HUES48 (cell line): ENCODE data around the gene TTC28.

Experiments
- H3K27ac ChIP-seq: one replicate; pipeline ENCODE4 v1.7.0; 2013; ENCODE audit warnings: low read depth, low read length, inconsistent platforms
- H3K27me3 ChIP-seq: 2 replicates; pipeline ENCODE4 v1.6.1; 2013; ENCODE audit warnings: mild to moderate bottlenecking, low read length; ENCODE audit not compliant: control insufficient read depth, insufficient read depth
- H3K36me3 ChIP-seq: 2 replicates; pipeline ENCODE4 v1.6.1; 2013; ENCODE audit warnings: low read length; ENCODE audit not compliant: control insufficient read depth, insufficient read depth
- H3K4me1 ChIP-seq: 2 replicates; pipeline ENCODE4 v1.6.1; 2013; ENCODE audit warnings: mild to moderate bottlenecking, low read length; ENCODE audit not compliant: control insufficient read depth, insufficient read depth
- H3K4me3 ChIP-seq: 2 replicates; pipeline ENCODE4 v1.5.1; 2013; ENCODE audit warnings: mild to moderate bottlenecking, low read depth, low read length
- H3K9ac ChIP-seq: 2 replicates; pipeline ENCODE4 v1.6.1; 2013; ENCODE audit warnings: mild to moderate bottlenecking, low read depth, low read length, moderate library complexity
- H3K9me3 ChIP-seq: 2 replicates; pipeline ENCODE4 v1.6.1; 2013; ENCODE audit warnings: low read length; ENCODE audit not compliant: control insufficient read depth, insufficient read depth

The TTC28 gene

GRCh38 chr22:27962268-27963044 lies 717.2 kb downstream of the TTC28 start:
- H3K27me3 ChIP-seq: no peaks in the 10 kb centered on the region
- peaks cover 22% of the 10 kb centered on the region for H3K4me1 ChIP-seq
- no peaks in the 10 kb centered on the region for H3K36me3 ChIP-seq
- no peak overlapping the region for H3K9ac ChIP-seq
- no peak overlapping the region for H3K27ac ChIP-seq
- H3K9me3 ChIP-seq: no peaks in the 10 kb centered on the region
- no peak overlapping the region for H3K4me3 ChIP-seq

GRCh38 chr22:27961680-27962079 lies 718.0 kb downstream of the TTC28 start:
- Histone ChIP-seq H3K27ac (no peak overlapping the region), H3K36me3 (no peaks in the 10 kb centered on the region), H3K4me1 (peaks cover 22% of the 10 kb centered on the region), H3K9ac (no peak overlapping the region), H3K9me3 (no peaks in the 10 kb centered on the region), H3K27me3 (no peaks in the 10 kb centered on the region), H3K4me3 (no peak overlapping the region)

DNA sequence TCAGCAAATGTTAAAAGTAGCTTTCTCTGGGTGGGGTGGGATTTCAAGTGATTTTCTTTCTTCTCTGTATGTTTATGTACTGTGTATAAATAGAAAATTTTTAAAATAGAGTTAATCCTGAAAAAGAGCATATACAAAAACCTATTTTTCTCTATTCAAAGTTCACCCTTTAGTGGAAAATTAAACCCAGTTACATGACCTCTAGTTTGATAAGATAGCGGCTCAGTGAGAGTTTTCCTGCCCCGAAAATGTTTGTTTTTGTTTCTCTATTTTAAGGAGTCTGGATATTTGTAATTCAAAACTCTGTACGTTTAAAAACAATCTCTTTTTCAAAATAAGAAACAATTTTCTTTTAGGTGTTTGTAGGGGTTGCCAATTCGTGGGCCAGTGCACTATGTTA lies 718.5 kb downstream of the TTC28 start:
- Histone ChIP-seq H3K4me1 (peaks cover 19% of the 10 kb centered on the region), H3K27ac (no peak overlapping the region), H3K9me3 (no peaks in the 10 kb centered on the region), H3K27me3 (no peaks in the 10 kb centered on the region), H3K4me3 (no peak overlapping the region), H3K36me3 (no peaks in the 10 kb centered on the region), H3K9ac (no peak overlapping the region)

GRCh38 chr22:27959335-27960090 lies 720.1 kb downstream of the TTC28 start:
- no peak overlapping the region for H3K4me3 ChIP-seq
- H3K27ac ChIP-seq: no peak overlapping the region
- H3K27me3 ChIP-seq: no peaks in the 10 kb centered on the region
- no peak overlapping the region for H3K9ac ChIP-seq
- peaks cover 14% of the 10 kb centered on the region for H3K4me1 ChIP-seq
- no peaks in the 10 kb centered on the region for H3K9me3 ChIP-seq
- no peaks in the 10 kb centered on the region for H3K36me3 ChIP-seq

DNA sequence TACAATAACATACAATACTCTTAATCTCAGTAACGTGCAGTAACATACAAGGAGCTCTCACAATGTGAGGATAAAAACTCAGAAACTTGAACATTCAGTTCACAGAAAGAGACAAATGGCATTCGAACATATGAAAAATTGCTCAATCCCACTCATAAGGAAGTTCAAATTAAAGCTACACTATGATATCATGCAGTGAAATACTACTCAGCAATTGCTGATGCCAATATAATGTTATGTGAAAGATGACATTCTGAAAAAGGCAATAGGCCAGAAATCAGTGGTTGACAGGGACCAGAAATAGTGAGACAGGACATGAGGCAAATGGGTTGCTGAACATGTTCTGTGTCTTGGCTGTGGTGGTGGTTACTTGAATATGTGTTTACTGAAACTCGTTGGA lies 726.9 kb downstream of the TTC28 start:
- Histone ChIP-seq H3K27ac (no peak overlapping the region), H3K9me3 (no peaks in the 10 kb centered on the region), H3K4me3 (no peak overlapping the region), H3K36me3 (no peaks in the 10 kb centered on the region), H3K4me1 (no peaks in the 10 kb centered on the region), H3K9ac (no peak overlapping the region), H3K27me3 (no peaks in the 10 kb centered on the region)

- no peak overlapping the region for H3K4me3 ChIP-seq
- H3K9me3 ChIP-seq: no peaks in the 10 kb centered on the region
- H3K27ac ChIP-seq: no peak overlapping the region
- H3K36me3 ChIP-seq: no peaks in the 10 kb centered on the region
- no peaks in the 10 kb centered on the region for H3K27me3 ChIP-seq
- H3K9ac ChIP-seq: no peak overlapping the region
- H3K4me1 ChIP-seq: no peaks in the 10 kb centered on the region
Observed at GRCh38 chr22:27952091-27952490, 727.5 kb downstream of the TTC28 start.

- Histone ChIP-seq H3K27ac (no peak overlapping the region), H3K36me3 (no peaks in the 10 kb centered on the region), H3K27me3 (no peaks in the 10 kb centered on the region), H3K9ac (no peak overlapping the region), H3K4me3 (no peak overlapping the region), H3K4me1 (no peaks in the 10 kb centered on the region), H3K9me3 (no peaks in the 10 kb centered on the region)
Observed at GRCh38 chr22:27949421-27949820, 730.2 kb downstream of the TTC28 start.

- H3K27ac ChIP-seq: no peak overlapping the region
- no peaks in the 10 kb centered on the region for H3K4me1 ChIP-seq
- no peaks in the 10 kb centered on the region for H3K27me3 ChIP-seq
- H3K36me3 ChIP-seq: no peaks in the 10 kb centered on the region
- no peak overlapping the region for H3K4me3 ChIP-seq
- no peaks in the 10 kb centered on the region for H3K9me3 ChIP-seq
- no peak overlapping the region for H3K9ac ChIP-seq
Observed at GRCh38 chr22:27948569-27948968, 731.1 kb downstream of the TTC28 start.

GRCh38 chr22:27947448-27947847 lies 732.2 kb downstream of the TTC28 start:
- Histone ChIP-seq H3K27me3 (no peaks in the 10 kb centered on the region), H3K4me3 (no peak overlapping the region), H3K27ac (no peak overlapping the region), H3K4me1 (no peaks in the 10 kb centered on the region), H3K9me3 (no peaks in the 10 kb centered on the region), H3K9ac (no peak overlapping the region), H3K36me3 (no peaks in the 10 kb centered on the region)

DNA sequence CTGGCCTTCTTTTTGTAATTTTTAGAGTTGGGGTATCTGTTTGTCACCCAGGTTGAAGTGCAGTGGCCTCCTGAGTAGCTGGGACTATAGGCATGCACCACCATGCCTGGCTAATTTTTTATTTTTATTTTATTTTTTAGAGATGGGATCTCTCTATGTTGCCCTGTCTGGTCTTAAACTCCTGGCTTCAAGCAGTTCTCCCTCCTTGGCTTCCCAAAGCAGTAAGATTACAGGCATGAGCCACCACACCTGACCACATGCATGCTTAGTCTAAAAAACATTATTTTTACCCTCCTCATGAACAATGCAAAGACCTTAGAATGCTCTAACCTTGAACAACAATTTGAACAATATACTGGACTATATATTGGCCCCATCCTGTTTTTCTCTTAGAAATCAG lies 738.5 kb downstream of the TTC28 start:
- peaks cover 3% of the 10 kb centered on the region; the same call in 1 of the 2 replicates for H3K36me3 ChIP-seq
- no peak overlapping the region for H3K4me3 ChIP-seq
- no peaks in the 10 kb centered on the region for H3K9me3 ChIP-seq
- H3K9ac ChIP-seq: no peak overlapping the region
- H3K4me1 ChIP-seq: no peaks in the 10 kb centered on the region
- no peak overlapping the region for H3K27ac ChIP-seq
- no peaks in the 10 kb centered on the region for H3K27me3 ChIP-seq

DNA sequence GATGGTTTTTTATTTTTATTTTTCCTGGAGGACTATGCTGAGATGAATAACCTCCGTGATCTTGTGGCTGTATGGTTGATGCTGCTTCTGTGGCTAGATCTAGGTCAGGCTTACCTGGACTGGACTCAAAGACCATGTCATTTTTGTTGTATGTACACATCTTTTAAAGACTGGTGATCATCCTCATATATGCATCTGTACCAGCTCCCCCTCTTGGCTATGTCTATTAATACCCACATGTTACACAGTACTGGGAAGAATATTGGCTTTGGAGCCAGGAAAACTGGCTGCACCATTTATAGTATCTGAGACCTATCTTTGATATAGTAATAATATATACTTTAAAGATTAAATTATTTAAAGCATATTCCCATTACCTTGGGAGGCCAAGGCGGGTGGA lies 742.2 kb downstream of the TTC28 start:
- H3K27ac ChIP-seq: no peak overlapping the region
- no peaks in the 10 kb centered on the region for H3K27me3 ChIP-seq
- H3K9me3 ChIP-seq: no peaks in the 10 kb centered on the region
- H3K4me3 ChIP-seq: no peak overlapping the region
- 0 out of 2 replicates have a peak, but pooled peaks cover 3% of the 10 kb centered on the region for H3K4me1 ChIP-seq
- no peak overlapping the region for H3K9ac ChIP-seq
- H3K36me3 ChIP-seq: peaks cover 3% of the 10 kb centered on the region
